RWPE2 (cell line): ENCODE data around the gene BNC1.
A peak's percentile ranks its signal among the peaks of the same experiment; 100 is the strongest.

Experiments
- ATAC-seq: fragments of 200-7000 bp; cut with Tn5 transposase; 3 replicates; pipeline ENCODE4 v1.9.1; 2021; ENCODE audit warnings: low read depth
- DNase-seq: peaks from one replicate; pipeline ENCODE4 v3.0.0-alpha.2; 2020; ENCODE audit warnings: low spot score
- H3K27ac ChIP-seq: fragments of 450-650 bp; 2 replicates; pipeline ENCODE4 v1.5.1; 2017; ENCODE audit warnings: mild to moderate bottlenecking; ENCODE audit not compliant: poor library complexity, severe bottlenecking
- H3K27me3 ChIP-seq: fragments of 250-450 bp; sonication (Bioruptor Pico); 2 replicates; pipeline ENCODE4 v1.5.1; 2021; ENCODE audit warnings: mild to moderate bottlenecking, moderate library complexity; ENCODE audit not compliant: insufficient read depth, poor library complexity, severe bottlenecking
- H3K36me3 ChIP-seq: fragments of 250-450 bp; sonication (Bioruptor Pico); 2 replicates; pipeline ENCODE4 v1.5.1; 2020; ENCODE audit warnings: low read depth, mild to moderate bottlenecking, moderate library complexity
- H3K4me1 ChIP-seq: fragments of 250-450 bp; sonication (Bioruptor Pico); 2 replicates; pipeline ENCODE4 v1.5.1; 2021; ENCODE audit warnings: mild to moderate bottlenecking, moderate library complexity; ENCODE audit not compliant: insufficient read depth, poor library complexity, severe bottlenecking
- H3K4me3 ChIP-seq: fragments of 250-450 bp; sonication (Bioruptor Pico); 2 replicates; pipeline ENCODE4 v1.5.1; 2021; ENCODE audit warnings: mild to moderate bottlenecking, moderate library complexity; ENCODE audit not compliant: severe bottlenecking
- H3K9me3 ChIP-seq: fragments of 250-450 bp; sonication (Bioruptor Pico); 2 replicates; pipeline ENCODE4 v1.5.1; 2021; ENCODE audit warnings: mild to moderate bottlenecking, moderate library complexity; ENCODE audit not compliant: severe bottlenecking
- TF ChIP-seq, protein P1 (sequence below): fragments of 450-650 bp; IDR thresholded peaks from one replicate; pipeline ENCODE4 v1.5.1; 2017; ENCODE audit warnings: mild to moderate bottlenecking, moderate library complexity; ENCODE audit not compliant: poor library complexity, severe bottlenecking

BNC1 gene

DNA sequence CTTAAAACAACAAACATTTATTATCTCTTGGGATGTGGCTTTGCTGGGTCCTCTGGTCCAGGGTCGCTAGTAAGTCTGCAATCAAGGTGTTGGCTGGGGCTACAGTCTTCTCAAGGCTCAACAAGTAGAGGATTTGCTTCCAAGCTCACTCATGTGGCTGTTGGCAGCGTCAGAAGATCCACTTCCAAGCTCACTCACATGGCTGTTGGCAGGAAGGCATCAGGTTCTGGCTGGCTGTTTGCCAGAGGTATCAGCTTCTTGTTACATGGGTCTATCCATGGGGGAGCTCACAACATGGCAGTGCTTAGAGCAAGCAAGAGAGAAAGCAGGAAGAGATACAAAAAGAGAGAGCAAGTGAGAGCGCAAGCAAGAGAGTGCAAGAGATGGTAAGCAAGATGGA is 15.0 kb upstream of the BNC1 start:
- ATAC-seq (no peak), DNase-seq (no peak)
- H3K4me1 ChIP-seq: peaks cover 5% of the 10 kb centered on the region
- TF ChIP-seq, protein P1, sequence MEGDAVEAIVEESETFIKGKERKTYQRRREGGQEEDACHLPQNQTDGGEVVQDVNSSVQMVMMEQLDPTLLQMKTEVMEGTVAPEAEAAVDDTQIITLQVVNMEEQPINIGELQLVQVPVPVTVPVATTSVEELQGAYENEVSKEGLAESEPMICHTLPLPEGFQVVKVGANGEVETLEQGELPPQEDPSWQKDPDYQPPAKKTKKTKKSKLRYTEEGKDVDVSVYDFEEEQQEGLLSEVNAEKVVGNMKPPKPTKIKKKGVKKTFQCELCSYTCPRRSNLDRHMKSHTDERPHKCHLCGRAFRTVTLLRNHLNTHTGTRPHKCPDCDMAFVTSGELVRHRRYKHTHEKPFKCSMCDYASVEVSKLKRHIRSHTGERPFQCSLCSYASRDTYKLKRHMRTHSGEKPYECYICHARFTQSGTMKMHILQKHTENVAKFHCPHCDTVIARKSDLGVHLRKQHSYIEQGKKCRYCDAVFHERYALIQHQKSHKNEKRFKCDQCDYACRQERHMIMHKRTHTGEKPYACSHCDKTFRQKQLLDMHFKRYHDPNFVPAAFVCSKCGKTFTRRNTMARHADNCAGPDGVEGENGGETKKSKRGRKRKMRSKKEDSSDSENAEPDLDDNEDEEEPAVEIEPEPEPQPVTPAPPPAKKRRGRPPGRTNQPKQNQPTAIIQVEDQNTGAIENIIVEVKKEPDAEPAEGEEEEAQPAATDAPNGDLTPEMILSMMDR: no peak
- H3K27ac ChIP-seq: no peak overlapping the region
- no peaks in the 10 kb centered on the region for H3K36me3 ChIP-seq
- H3K4me3 ChIP-seq: no peak overlapping the region
- H3K9me3 ChIP-seq: no peaks in the 10 kb centered on the region
- no peaks in the 10 kb centered on the region for H3K27me3 ChIP-seq

- TF ChIP-seq, protein P1: no peak
- ATAC-seq: no peak
- no peaks in the 10 kb centered on the region for H3K27me3 ChIP-seq
Measured at GRCh38 chr15:83295417-83295816, 11.0 kb upstream of the BNC1 start.

GRCh38 chr15:83293201-83293600 is 8.7 kb upstream of the BNC1 start:
- Histone ChIP-seq H3K36me3 (no peaks in the 10 kb centered on the region), H3K27ac (peak overlapping the region; percentile 99)
- ATAC-seq: no peak

More at GRCh38 chr15:83295417-83295816, 11.0 kb upstream of the BNC1 start:
- H3K27ac ChIP-seq: no peak overlapping the region
- no peaks in the 10 kb centered on the region for H3K36me3 ChIP-seq
- no peaks in the 10 kb centered on the region for H3K9me3 ChIP-seq
- no peak for DNase-seq
- no peak overlapping the region for H3K4me3 ChIP-seq
- peaks cover 19% of the 10 kb centered on the region for H3K4me1 ChIP-seq

GRCh38 chr15:83292317-83292716 is 7.9 kb upstream of the BNC1 start:
- no peaks in the 10 kb centered on the region for H3K27me3 ChIP-seq
- DNase-seq: no peak
- H3K4me1 ChIP-seq: peaks cover 42% of the 10 kb centered on the region

More at GRCh38 chr15:83293201-83293600, 8.7 kb upstream of the BNC1 start:
- no peaks in the 10 kb centered on the region for H3K9me3 ChIP-seq
- TF ChIP-seq, protein P1: no peak
- no peak for DNase-seq
- no peaks in the 10 kb centered on the region for H3K27me3 ChIP-seq
- H3K4me3 ChIP-seq: no peak overlapping the region
- peaks cover 35% of the 10 kb centered on the region for H3K4me1 ChIP-seq

DNA sequence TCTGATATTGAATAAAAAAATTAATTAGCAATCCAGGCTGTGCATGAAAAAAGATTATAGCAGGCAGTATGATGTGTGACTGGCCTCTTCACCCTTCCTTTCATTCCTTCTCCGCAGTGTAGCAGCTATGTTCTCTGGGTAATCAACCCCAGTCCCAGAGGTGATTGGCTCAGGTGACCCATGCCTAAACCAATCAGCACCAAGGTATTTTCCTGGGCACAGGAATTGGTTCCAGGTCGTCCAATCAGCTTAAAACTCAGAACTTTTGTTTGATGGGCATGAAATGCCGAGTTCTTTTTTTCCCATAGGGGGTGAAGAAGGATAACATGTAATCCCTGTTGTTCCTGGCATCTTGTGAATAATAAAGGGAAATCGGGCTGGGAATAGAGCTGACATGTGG is 5.8 kb upstream of the BNC1 start:
- peak overlapping the region; percentile 99 for H3K27ac ChIP-seq
- DNase-seq: no peak
- H3K9me3 ChIP-seq: no peaks in the 10 kb centered on the region
- H3K4me1 ChIP-seq: peaks cover 63% of the 10 kb centered on the region
- TF ChIP-seq, protein P1: no peak
- H3K27me3 ChIP-seq: no peaks in the 10 kb centered on the region
- H3K4me3 ChIP-seq: no peak overlapping the region
- H3K36me3 ChIP-seq: no peaks in the 10 kb centered on the region
- no peak for ATAC-seq

More at GRCh38 chr15:83292317-83292716, 7.9 kb upstream of the BNC1 start:
- no peaks in the 10 kb centered on the region for H3K9me3 ChIP-seq
- H3K36me3 ChIP-seq: no peaks in the 10 kb centered on the region
- H3K27ac ChIP-seq: peak overlapping the region; percentile 99
- no peak overlapping the region for H3K4me3 ChIP-seq
- TF ChIP-seq, protein P1: no peak
- ATAC-seq: peak; percentile 7; the same call in 2 of the 3 replicates
